ENCODE measurements around the gene CKAP2L. TPM values are rescaled to one million over a fixed set of nuclear protein-coding genes. Genes with fewer than 3 reads are reported as not detected.

CKAP2L gene
- total RNA-seq, 1 donor from 2014 or later = 11.5 TPM

- no peaks in the 10 kb centered on the region for H3K9me3 Mint-ChIP-seq (ENCODE audit: low read depth)
- no peak for TF ChIP-seq CTCF (IDR thresholded peaks at IDR 0.05; ENCODE audit: unreplicated experiment)
- H3K4me3 Mint-ChIP-seq (ENCODE audit: low read depth) = no peak overlapping the region
- H3K36me3 Mint-ChIP-seq (ENCODE audit: insufficient read depth) = no peaks in the 10 kb centered on the region
- H3K27ac Mint-ChIP-seq = peak overlapping the region; percentile 37
- no peaks in the 10 kb centered on the region for H3K4me1 Mint-ChIP-seq (ENCODE audit: low read depth)
- peaks cover 12% of the 10 kb centered on the region for H3K27me3 Mint-ChIP-seq
- no peak for DNase-seq (ENCODE audit: low spot score, unreplicated experiment)
Measured at GRCh38 chr2:112725545-112726457, 38.6 kb downstream of the CKAP2L start.

GRCh38 chr2:112724591-112725525, 39.6 kb downstream of the CKAP2L start:
- no peaks in the 10 kb centered on the region for H3K36me3 Mint-ChIP-seq (ENCODE audit: insufficient read depth)
- no peaks in the 10 kb centered on the region for H3K9me3 Mint-ChIP-seq (ENCODE audit: low read depth)
- TF ChIP-seq CTCF (IDR thresholded peaks at IDR 0.05; ENCODE audit: unreplicated experiment) = no peak
- no peak overlapping the region for H3K4me3 Mint-ChIP-seq (ENCODE audit: low read depth)
- no peaks in the 10 kb centered on the region for H3K4me1 Mint-ChIP-seq (ENCODE audit: low read depth)
- H3K27ac Mint-ChIP-seq = no peak overlapping the region
- H3K27me3 Mint-ChIP-seq = peaks cover 10% of the 10 kb centered on the region
- DNase-seq (ENCODE audit: low spot score, unreplicated experiment) = no peak

- DNase-seq (ENCODE audit: low spot score, unreplicated experiment) = no peak
- Mint-ChIP-seq H3K4me1 (ENCODE audit: low read depth) (no peaks in the 10 kb centered on the region), H3K9me3 (ENCODE audit: low read depth) (no peaks in the 10 kb centered on the region), H3K27ac (no peak overlapping the region), H3K4me3 (ENCODE audit: low read depth) (no peak overlapping the region), H3K36me3 (ENCODE audit: insufficient read depth) (no peaks in the 10 kb centered on the region), H3K27me3 (peaks cover 10% of the 10 kb centered on the region)
- no peak for TF ChIP-seq CTCF (IDR thresholded peaks at IDR 0.05; ENCODE audit: unreplicated experiment)
Measured at GRCh38 chr2:112723995-112724394, 40.4 kb downstream of the CKAP2L start.

- H3K9me3 Mint-ChIP-seq (ENCODE audit: low read depth) = no peaks in the 10 kb centered on the region
- H3K27me3 Mint-ChIP-seq = peaks cover 13% of the 10 kb centered on the region
- no peak overlapping the region for H3K27ac Mint-ChIP-seq
- no peak overlapping the region for H3K4me3 Mint-ChIP-seq (ENCODE audit: low read depth)
- TF ChIP-seq CTCF (IDR thresholded peaks at IDR 0.05; ENCODE audit: unreplicated experiment) = no peak
- DNase-seq (ENCODE audit: low spot score, unreplicated experiment) = no peak
- H3K36me3 Mint-ChIP-seq (ENCODE audit: insufficient read depth) = no peaks in the 10 kb centered on the region
- no peaks in the 10 kb centered on the region for H3K4me1 Mint-ChIP-seq (ENCODE audit: low read depth)
Measured at GRCh38 chr2:112723547-112723940, 40.9 kb downstream of the CKAP2L start.

Measured in progenitor cell of endocrine pancreas (in vitro differentiated cells).